ENCODE data around the gene DEFB124.
"Not testable (repeated sequence)": the region's sequence is repeated elsewhere in the genome, so short reads cannot be mapped to it uniquely, and the experiment has no call there.

Gene DEFB124

GRCh38 chr20:31474758-31475427 lies at the start of gene DEFB124, which contains the start of gene REM1:
TSS of gene DEFB124 (minus strand) at chr20:31475127. CDS start at chr20:31473013, 2,114 bp downstream.
TSS of gene REM1 (plus strand) at chr20:31475288. CDS start at chr20:31476446, 1,158 bp downstream.
- DNase-seq, result no peak

GRCh38 chr20:31523361-31524283 lies 48.7 kb upstream of the DEFB124 start:
- DNase-seq, result no peak

- no peak for DNase-seq
Measured at GRCh38 chr20:31522731-31523130, 47.8 kb upstream of the DEFB124 start.

- DNase-seq, result not testable (repeated sequence)
Measured at GRCh38 chr20:31521267-31521666, 46.3 kb upstream of the DEFB124 start.

GRCh38 chr20:31517373-31517772 lies 42.4 kb upstream of the DEFB124 start:
- no peak for DNase-seq

- peak in 1 of 2 experiments; percentile 32 for DNase-seq
Measured at GRCh38 chr20:31516651-31517050, 41.7 kb upstream of the DEFB124 start.

- no peak for DNase-seq
Measured at GRCh38 chr20:31516166-31516565, 41.2 kb upstream of the DEFB124 start.

GRCh38 chr20:31515775-31516107 lies 40.8 kb upstream of the DEFB124 start:
- peak in 1 of 2 experiments; percentile 27 for DNase-seq

- DNase-seq, result no peak
Measured at GRCh38 chr20:31515072-31515774, 40.3 kb upstream of the DEFB124 start.

- peak; percentile 89 to 92 for DNase-seq
Measured at GRCh38 chr20:31514154-31515071, 39.5 kb upstream of the DEFB124 start, which contains the start of gene HM13. TSS of gene HM13 (plus strand) at chr20:31514442. CDS start at chr20:31514552, 110 bp downstream.

- DNase-seq, result no peak
Measured at GRCh38 chr20:31508517-31509244, 33.8 kb upstream of the DEFB124 start.

- no peak for DNase-seq
Measured at GRCh38 chr20:31505903-31506302, 31.0 kb upstream of the DEFB124 start.

GRCh38 chr20:31502884-31503673 lies 28.2 kb upstream of the DEFB124 start:
- peak; percentile 86 to 87 for DNase-seq

GRCh38 chr20:31500527-31500926 lies 25.6 kb upstream of the DEFB124 start:
- DNase-seq, result no peak

GRCh38 chr20:31497838-31498540 lies 23.1 kb upstream of the DEFB124 start:
- no peak for DNase-seq

- no peak for DNase-seq
Measured at GRCh38 chr20:31496761-31497295, 21.9 kb upstream of the DEFB124 start.

- no peak for DNase-seq
Measured at GRCh38 chr20:31494131-31494530, 19.2 kb upstream of the DEFB124 start.

GRCh38 chr20:31490752-31491151 lies 15.8 kb upstream of the DEFB124 start:
- no peak for DNase-seq

GRCh38 chr20:31489152-31489551 lies 14.2 kb upstream of the DEFB124 start:
- no peak for DNase-seq

GRCh38 chr20:31488115-31488514 lies 13.2 kb upstream of the DEFB124 start:
- DNase-seq, result no peak
